K562 (cell line): ENCODE measurements around the gene SNX17. TPM values are rescaled to one million over a fixed set of nuclear protein-coding genes. Genes with fewer than 3 reads are reported as not detected.

Experiments
- ARID4B ChIP-seq: sonication (generic); formaldehyde crosslinking; IDR thresholded peaks from 2 replicates; pipeline ENCODE4 v1.8.0; 2022; ENCODE audit warnings: mild to moderate bottlenecking, missing genetic modification reagents
- DPF2 ChIP-seq: fragments of 450-650 bp; IDR thresholded peaks from 2 replicates; pipeline ENCODE4 v1.6.1; 2016
- FOXM1 ChIP-seq, 2 experiments: fragments of 450-650 bp in 1 of 2; sonication (generic) in 1 of 2; formaldehyde crosslinking in 1 of 2; IDR thresholded peaks; 2 replicates each; pipeline versions ENCODE4 v1.6.1 to v1.9.0; 2017 to 2022; ENCODE audit warnings: low read depth in 2 of 2, mild to moderate bottlenecking in 2 of 2, missing genetic modification reagents in 1 of 2, moderate library complexity in 1 of 2
- GTF2E2 ChIP-seq: fragments of 200-800 bp; sonication (Bioruptor generic); IDR thresholded peaks from 2 replicates; pipeline ENCODE4 v1.6.1; 2016; ENCODE audit warnings: missing genetic modification characterization, missing compliant biosample characterization
- ILK ChIP-seq: fragments of 450-650 bp; IDR thresholded peaks from 2 replicates; pipeline ENCODE4 v1.6.1; 2016; ENCODE audit warnings: missing genetic modification characterization, low read depth, mild to moderate bottlenecking, missing compliant biosample characterization, moderate library complexity, borderline replicate concordance
- KDM1A ChIP-seq, 2 experiments: fragments of 450-650 bp; IDR thresholded peaks; 2 replicates each; pipeline ENCODE4 v1.6.1; 2016; ENCODE audit warnings: mild to moderate bottlenecking in 2 of 2
- MAFG ChIP-seq: fragments of 450-650 bp; conservative IDR thresholded peaks from 2 replicates; pipeline ENCODE4 v1.6.1; 2016; ENCODE audit warnings: missing genetic modification characterization, missing compliant biosample characterization
- MCM5 ChIP-seq: fragments of 450-650 bp; IDR thresholded peaks from 2 replicates; pipeline ENCODE4 v1.6.1; 2016; ENCODE audit warnings: low read depth
- NFIX ChIP-seq: fragments of 250-450 bp; sonication (Bioruptor Pico); IDR thresholded peaks from 2 replicates; pipeline ENCODE4 v1.4.0; 2020; ENCODE audit warnings: low read depth, mild to moderate bottlenecking, moderate library complexity
- NR2F6 ChIP-seq: fragments of 450-650 bp; formaldehyde crosslinking; IDR thresholded peaks from 2 replicates; pipeline ENCODE4 v1.4.0; 2020; ENCODE audit warnings: mild to moderate bottlenecking
- PRPF4 ChIP-seq: fragments of 200-400 bp; formaldehyde crosslinking; IDR thresholded peaks from one replicate; pipeline ENCODE4 v1.6.1; 2017; ENCODE audit warnings: low read length, low read depth, mild to moderate bottlenecking; ENCODE audit not compliant: insufficient read depth, poor library complexity, severe bottlenecking
- RB1 ChIP-seq: fragments of 450-650 bp; IDR thresholded peaks from 2 replicates; pipeline ENCODE4 v1.6.1; 2017; ENCODE audit warnings: low read depth, mild to moderate bottlenecking
- RBM17 ChIP-seq: fragments of 200-400 bp; formaldehyde crosslinking; IDR thresholded peaks from 2 replicates; pipeline ENCODE4 v1.6.1; 2017; ENCODE audit warnings: low read depth, mild to moderate bottlenecking, low read length, borderline replicate concordance
- SMAD3 ChIP-seq: fragments of 450-650 bp; formaldehyde crosslinking; conservative IDR thresholded peaks from 2 replicates; pipeline ENCODE4 v1.4.0; 2020; ENCODE audit warnings: mild to moderate bottlenecking
- SNAPC5 ChIP-seq: fragments of 250-450 bp; sonication (Bioruptor Pico); IDR thresholded peaks from 2 replicates; pipeline ENCODE4 v1.8.0; 2021; ENCODE audit warnings: moderate library complexity, mild to moderate bottlenecking, inconsistent platforms
- SPI1 ChIP-seq: IDR thresholded peaks from 2 replicates; pipeline ENCODE4 v1.6.1; 2011; ENCODE audit warnings: low read depth, low read length, control low read depth, borderline replicate concordance
- ZNF347 ChIP-seq: fragments of 450-650 bp; formaldehyde crosslinking; IDR thresholded peaks from 2 replicates; pipeline ENCODE4 v1.4.0; 2020; ENCODE audit warnings: low read depth, mild to moderate bottlenecking, moderate library complexity
- ZNF766 ChIP-seq: fragments of 200-800 bp; sonication (Bioruptor generic); conservative IDR thresholded peaks from 2 replicates; pipeline ENCODE4 v1.6.1; 2016; ENCODE audit warnings: missing genetic modification characterization, missing compliant biosample characterization
- polyA plus RNA-seq, 8 experiments: library from polyadenylated mRNA; depleted of rRNA in 4 of 8; stranded (reverse) in 5 of 8; unstranded in 3 of 8; fragments of >200 nt; fragmentation: Nextera tagmentation in 2 of 8; fragmentation: Illumina TruSeq in 1 of 8; extraction: Ambion mirVana in 2 of 8; extraction: Trizol in 1 of 8; gene quantifications; 2 replicates each; pipeline versions ENCODE4 v1.2.1 to v1.2.3, GENCODE V29; 2011 to 2014; ENCODE audit warnings: inconsistent platforms in 1 of 8, missing spikeins in 1 of 8
- total RNA-seq, 7 experiments: library from RNA; depleted of rRNA in 6 of 7; stranded (reverse); fragments of >200 nt in 6 of 7; fragmentation: Illumina TruSeq in 2 of 7; extraction: Trizol in 2 of 7; gene quantifications; 2 replicates each; pipeline versions ENCODE4 v1.2.1 to v1.2.3, GENCODE V29; 2011 to 2021; ENCODE audit warnings: low replicate concordance in 1 of 7
- TF ChIP-seq, protein P1 (sequence below): sonication (generic); formaldehyde crosslinking; IDR thresholded peaks from 2 replicates; pipeline ENCODE4 v1.8.0; 2022; ENCODE audit warnings: missing genetic modification reagents, mild to moderate bottlenecking, borderline replicate concordance
- TF ChIP-seq, protein P2 (sequence below): sonication (generic); formaldehyde crosslinking; IDR thresholded peaks from 2 replicates; pipeline ENCODE4 v1.8.0; 2022; ENCODE audit warnings: mild to moderate bottlenecking, missing genetic modification reagents

SNX17 gene
- total and polyA plus RNA-seq, 9 of the 15 experiments (the other 6 are each of a cell fraction or from before 2014, with no cell fraction given), result 3.0 to 75.7 (median 54.6) TPM

DNA sequence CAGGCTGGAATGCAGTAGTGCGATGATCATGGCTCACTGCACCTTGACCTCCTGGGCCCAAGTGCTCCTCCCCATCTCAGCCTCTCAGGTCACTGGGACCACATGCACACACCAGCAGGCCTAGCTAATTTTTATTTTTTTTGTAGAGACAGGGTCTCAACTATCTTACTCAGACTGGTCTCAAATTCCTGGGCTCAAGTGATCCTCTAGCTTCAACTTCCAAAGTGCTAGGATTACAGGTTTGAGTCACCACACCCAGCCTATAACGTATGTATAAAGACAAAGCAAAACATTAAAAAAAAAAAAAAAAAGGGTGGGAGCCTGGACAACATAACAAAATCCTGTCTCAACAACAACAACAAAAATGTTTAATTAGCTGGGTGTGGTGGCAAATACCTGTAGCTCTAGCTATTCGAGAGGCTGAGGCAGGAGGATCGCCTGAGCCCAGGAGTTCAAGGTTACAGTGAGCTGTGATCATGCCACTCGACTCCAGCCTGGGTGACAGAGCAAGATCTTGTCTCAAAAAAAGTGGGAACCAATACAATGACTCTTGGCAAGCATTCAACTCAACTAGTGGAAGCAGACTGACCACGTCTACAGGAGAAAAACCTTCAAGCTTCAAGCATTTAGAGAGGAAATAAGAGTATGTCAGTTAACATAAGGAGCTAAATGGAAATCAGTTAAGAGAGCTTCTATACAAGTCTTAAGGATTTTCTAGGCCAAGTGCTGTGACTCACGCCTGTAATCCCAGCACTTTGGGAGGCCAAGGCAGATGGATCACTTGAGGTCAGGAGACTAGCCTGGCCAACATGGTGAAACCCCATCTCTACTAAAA lies 16.4 kb upstream of the SNX17 start (continued):
- TF ChIP-seq, protein P1, sequence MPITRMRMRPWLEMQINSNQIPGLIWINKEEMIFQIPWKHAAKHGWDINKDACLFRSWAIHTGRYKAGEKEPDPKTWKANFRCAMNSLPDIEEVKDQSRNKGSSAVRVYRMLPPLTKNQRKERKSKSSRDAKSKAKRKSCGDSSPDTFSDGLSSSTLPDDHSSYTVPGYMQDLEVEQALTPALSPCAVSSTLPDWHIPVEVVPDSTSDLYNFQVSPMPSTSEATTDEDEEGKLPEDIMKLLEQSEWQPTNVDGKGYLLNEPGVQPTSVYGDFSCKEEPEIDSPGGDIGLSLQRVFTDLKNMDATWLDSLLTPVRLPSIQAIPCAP (CRISPR knock-in tag), result no peak
- TF ChIP-seq ILK (tag) (no peak), DPF2 (peak; percentile 90), MCM5 (no peak), NR2F6 (no peak), ARID4B (no peak), SPI1 (no peak), SNAPC5 (CRISPR knock-in tag) (no peak), MAFG (tag) (peak; percentile 70; the same call in 1 of the 2 replicates), RB1 (no peak), PRPF4 (no peak), KDM1A (IDR thresholded peaks at IDR 0.05) (peak; percentile 43 to 52), FOXM1 (IDR thresholded peaks at IDR 0.05; ENCODE audit: low read depth) (no peak; the same call in 1 of the 2 replicates), FOXM1 (CRISPR knock-in tag; IDR thresholded peaks at IDR 0.05; ENCODE audit: low read depth) (no peak), ZNF766 (CRISPR knock-in tag) (peak; percentile 56; the same call in 1 of the 2 replicates), RBM17 (no peak), NFIX (CRISPR knock-in tag) (no peak), ZNF347 (no peak), SMAD3 (CRISPR knock-in tag) (no peak), GTF2E2 (no peak)
- TF ChIP-seq, protein P2, sequence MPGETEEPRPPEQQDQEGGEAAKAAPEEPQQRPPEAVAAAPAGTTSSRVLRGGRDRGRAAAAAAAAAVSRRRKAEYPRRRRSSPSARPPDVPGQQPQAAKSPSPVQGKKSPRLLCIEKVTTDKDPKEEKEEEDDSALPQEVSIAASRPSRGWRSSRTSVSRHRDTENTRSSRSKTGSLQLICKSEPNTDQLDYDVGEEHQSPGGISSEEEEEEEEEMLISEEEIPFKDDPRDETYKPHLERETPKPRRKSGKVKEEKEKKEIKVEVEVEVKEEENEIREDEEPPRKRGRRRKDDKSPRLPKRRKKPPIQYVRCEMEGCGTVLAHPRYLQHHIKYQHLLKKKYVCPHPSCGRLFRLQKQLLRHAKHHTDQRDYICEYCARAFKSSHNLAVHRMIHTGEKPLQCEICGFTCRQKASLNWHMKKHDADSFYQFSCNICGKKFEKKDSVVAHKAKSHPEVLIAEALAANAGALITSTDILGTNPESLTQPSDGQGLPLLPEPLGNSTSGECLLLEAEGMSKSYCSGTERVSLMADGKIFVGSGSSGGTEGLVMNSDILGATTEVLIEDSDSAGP, result no peak
